HG03064 (cell line): Measurements from ENCODE around the gene PLXNA2.
A peak's percentile ranks its signal among the peaks of the same experiment; 100 is the strongest.

Experiments used
- ATAC-seq: cut with Tn5 transposase; IDR thresholded peaks from one replicate; pipeline ENCODE4 v1.9.1; 2021; ENCODE audit warnings: low read depth; ENCODE audit not compliant: unreplicated experiment

The PLXNA2 gene

GRCh38 chr1:208207388-208208131 lies 36.6 kb downstream of the PLXNA2 start:
- no peak for ATAC-seq

DNA sequence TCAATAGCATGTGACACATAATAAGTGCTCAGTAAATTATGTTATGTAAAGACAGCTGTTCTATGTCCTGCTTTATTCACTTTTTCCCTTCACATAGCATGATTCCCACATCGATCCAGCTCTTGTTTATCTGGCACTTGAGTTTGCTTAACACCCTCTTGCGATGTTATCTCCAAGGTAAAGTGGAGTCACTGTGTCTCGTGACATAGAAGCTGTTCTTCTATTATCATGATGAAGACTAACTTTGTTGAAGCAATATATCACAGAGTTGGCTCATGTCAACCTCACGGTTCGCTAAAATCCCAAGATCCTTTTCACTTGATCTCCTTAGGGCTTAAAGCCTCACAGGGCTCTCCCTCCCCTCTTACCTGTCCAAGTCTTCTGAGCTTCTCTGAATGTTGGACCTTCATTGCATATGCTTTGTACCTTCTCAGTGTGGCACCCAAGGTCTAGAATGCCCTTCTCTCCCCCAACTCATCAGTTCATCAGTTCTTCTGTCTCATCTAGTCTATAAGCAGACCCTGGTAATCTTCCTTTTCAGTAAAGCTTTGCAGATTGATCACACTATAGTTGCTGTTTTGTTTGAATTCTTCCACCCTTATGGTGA lies 38.0 kb downstream of the PLXNA2 start:
- ATAC-seq: no peak

- ATAC-seq: no peak
These were observed 38.8 kb downstream of the PLXNA2 start for GRCh38 chr1:208205216-208206013.

- ATAC-seq: no peak
These were observed 39.4 kb downstream of the PLXNA2 start for GRCh38 chr1:208204779-208205178.

DNA sequence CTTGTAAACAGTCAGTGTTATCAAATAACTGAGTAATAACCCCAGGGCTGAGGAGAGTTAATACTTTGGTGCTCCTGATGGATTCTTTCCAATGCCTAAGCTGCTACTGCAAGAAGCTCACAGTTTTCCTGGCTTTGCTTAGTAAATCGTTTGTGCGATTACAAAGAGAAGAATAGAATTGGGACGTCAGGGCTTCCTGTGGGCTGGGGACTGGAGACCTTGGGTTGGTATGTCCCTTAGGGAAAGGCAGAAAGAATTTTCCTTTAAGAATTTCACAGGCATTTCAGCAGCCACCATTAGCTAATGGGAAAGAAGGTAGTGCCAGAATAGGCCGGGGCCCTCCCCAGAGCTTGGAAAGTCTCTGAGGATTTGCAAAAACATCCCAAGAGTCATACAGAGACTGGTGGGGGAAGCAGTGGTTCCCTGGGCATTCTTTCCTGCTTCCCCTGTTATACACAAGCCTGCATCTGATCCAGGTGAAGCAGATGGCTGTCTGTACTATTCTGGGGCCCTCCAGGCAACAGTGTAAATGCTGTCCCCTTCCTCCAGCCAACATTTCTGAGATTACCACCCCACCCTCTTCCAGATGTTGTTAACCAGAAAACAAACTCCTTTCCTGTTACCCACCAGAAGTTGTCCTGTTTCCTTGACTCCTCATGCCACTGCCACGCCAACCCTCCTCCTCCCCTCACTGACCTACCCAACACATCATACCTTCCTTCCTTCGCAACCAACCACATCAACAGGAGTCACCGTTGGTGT lies 40.2 kb downstream of the PLXNA2 start:
- ATAC-seq: no peak

DNA sequence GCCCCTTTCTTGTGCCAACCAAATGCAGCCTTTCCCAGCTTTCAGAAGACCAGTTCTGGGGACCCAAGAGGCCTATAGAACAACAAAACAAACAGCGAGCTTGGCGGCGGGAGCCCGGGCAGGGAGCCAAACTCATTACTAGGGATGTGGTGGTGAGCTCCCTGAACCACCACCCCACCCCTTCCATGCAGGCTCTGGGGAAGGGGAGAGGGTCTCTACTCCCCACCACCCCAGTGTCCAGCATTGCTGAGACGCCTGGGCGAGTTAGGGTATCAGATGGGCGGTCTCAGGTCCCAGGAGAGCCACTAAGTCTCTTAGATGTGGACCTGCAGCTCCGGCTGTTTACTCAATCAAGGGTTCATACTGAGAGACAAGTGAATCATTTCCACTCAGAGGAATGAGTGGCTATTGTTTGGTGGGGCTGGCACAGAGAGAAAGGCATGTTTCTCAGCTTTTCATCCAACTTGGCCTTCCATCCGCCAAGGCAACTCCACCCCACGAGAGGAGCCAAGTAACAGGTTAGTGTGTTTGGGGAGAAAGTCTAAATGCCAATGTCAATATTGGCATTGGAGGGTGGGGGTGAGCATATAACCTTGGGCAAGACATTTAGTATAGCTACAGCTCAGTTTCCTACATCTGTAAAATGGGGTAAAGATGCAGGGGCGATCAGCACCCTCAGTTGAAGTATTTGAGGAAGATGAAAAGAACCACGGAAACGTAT lies 40.9 kb downstream of the PLXNA2 start:
- ATAC-seq: no peak

GRCh38 chr1:208202333-208202995 lies 41.7 kb downstream of the PLXNA2 start:
- no peak for ATAC-seq

DNA sequence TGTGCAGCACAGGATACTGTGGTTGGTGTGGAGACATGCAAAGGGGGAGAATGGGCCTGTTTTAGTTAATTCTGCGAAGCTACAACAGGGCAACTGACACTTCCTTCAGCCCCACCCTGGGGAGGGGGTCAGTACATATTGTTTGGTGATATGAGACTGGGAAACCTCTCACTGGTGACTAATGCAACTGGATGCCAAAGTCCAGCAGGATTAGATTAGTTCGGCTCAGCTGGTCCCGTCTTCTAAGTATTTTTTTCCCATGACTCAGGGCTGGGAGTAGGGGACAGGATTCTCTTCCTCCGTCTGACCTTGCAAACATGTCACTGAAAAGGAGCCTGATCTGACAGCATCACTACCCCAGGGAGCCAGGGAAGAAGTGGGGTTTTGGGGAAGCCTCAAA lies 43.0 kb downstream of the PLXNA2 start:
- no peak for ATAC-seq

- ATAC-seq: no peak
These were observed 44.1 kb downstream of the PLXNA2 start for GRCh38 chr1:208200116-208200515.

- no peak for ATAC-seq
These were observed 45.9 kb downstream of the PLXNA2 start for GRCh38 chr1:208198236-208198635.

GRCh38 chr1:208194944-208195343 lies 49.2 kb downstream of the PLXNA2 start:
- no peak for ATAC-seq

GRCh38 chr1:208192995-208193394 lies 51.2 kb downstream of the PLXNA2 start:
- ATAC-seq: no peak

GRCh38 chr1:208190784-208191183 lies 53.4 kb downstream of the PLXNA2 start:
- ATAC-seq: no peak

GRCh38 chr1:208189716-208190115 lies 54.5 kb downstream of the PLXNA2 start:
- ATAC-seq: no peak

DNA sequence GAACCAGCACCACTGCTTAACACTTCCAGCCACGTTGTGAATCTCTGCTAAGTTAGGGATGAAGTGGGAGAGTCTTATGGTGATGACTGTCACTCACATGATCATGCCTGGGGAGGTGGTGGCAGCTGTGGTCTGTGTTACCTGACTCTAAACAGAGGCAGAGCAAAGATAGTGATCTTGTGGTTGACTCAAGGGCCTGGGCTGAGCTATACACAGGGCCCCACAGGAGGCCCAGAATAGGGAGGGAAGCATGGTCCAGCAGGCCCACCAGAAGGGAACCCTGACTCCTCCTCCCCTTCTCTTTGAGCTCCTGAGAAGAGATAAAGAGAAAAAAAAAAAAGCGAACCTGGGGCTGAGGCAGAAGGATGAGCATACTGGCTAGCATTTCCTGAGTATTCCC lies 55.0 kb downstream of the PLXNA2 start:
- ATAC-seq: no peak

DNA sequence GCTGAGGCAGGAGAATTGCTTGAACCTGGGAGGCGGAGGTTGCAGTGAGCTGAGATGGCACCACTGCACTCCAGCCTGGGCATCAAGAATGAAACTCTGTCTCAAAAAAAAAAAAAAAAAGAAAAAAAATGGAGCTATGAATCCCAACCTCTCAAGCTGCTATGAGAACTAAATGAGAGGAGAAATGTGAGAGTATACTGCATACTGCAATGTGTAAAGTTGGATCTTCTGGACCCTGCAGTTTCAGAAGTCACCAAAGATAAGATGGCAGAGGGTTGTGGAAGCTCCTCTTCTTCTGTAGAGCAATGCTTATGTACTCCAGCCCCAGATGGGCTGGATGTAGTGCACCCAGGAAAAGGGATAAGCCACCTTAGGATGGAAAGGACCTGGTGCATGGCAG lies 55.6 kb downstream of the PLXNA2 start:
- no peak for ATAC-seq

- peak; percentile 65 for ATAC-seq
These were observed 56.6 kb downstream of the PLXNA2 start for GRCh38 chr1:208187499-208188041.

DNA sequence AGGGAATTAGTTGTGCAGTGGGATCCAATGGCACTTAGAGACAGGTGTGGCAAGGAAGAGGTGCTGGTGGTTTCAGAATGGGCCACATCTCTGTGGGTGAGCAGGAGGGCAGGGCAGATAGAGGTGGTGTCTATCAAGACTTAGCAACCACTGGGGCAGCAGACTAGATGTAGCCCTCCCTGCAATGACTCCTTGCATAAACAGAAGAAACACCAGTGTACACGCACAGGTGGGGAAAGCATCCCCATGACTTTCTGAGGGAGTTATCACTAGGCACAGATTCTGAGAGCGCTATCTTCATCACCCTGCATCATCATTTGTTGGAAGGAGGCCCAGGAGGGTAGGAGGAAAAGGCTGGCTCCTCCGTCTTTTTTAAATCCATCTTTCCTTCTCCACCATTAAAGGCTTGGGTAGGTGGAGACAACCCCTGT lies 58.4 kb downstream of the PLXNA2 start:
- ATAC-seq: no peak

DNA sequence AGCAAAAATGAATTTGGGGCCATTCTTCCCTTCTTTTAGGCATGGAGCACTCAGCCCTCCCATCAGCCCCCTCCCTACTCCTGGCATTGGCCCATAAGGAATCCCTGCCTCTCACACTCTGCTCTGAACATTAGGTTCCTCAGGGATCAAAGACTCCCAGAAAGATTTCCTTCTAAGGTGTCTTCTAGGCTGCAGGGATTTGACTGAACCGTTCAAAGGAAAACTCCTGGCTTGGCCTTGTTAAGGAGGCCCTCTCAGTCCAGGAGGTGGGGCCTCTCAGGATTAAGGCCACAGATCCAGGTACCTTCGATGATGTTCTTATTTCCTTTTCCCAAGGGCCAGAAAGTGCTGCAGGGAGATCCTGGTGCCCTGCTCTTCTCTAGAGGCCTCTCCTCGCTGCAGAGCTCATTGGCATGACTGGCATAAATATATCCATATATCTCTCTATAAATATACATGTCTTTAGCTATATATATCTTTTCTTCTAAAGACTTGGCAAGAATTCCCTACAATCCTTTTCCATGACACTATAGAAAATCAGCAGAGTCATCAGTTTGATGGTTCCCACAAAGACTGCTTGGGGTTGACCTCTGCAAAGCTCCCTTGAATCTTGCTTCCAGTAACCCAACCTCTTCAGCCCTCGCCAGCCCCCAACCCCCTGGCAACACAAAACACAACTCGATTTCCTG lies 59.1 kb downstream of the PLXNA2 start:
- no peak for ATAC-seq
